Mucosa of descending colon (tissue), 3 donors: Measurements from ENCODE around the gene RAB13. TPM values are rescaled to one million over a fixed set of nuclear protein-coding genes. Genes with fewer than 3 reads are reported as not detected.
A peak's percentile ranks its signal among the peaks of the same experiment; 100 is the strongest.

Source experiments
- ATAC-seq: fragments of 200-7000 bp; cut with Tn5 transposase; one replicate; pipeline ENCODE4 v1.9.1; 2020; ENCODE audit warnings: mild to moderate bottlenecking, moderate library complexity
- DNase-seq, 3 donors: peaks; one replicate each; pipeline ENCODE4 v3.0.0-alpha.2; 2020
- H3K36me3 ChIP-seq: fragments of 200-600 bp; one replicate; pipeline ENCODE4 v1.8.0; 2021; ENCODE audit warnings: low read depth, mild to moderate bottlenecking
- H3K4me1 ChIP-seq: fragments of 200-600 bp; one replicate; pipeline ENCODE4 v1.8.0; 2021; ENCODE audit warnings: low read depth, mild to moderate bottlenecking
- H3K4me3 ChIP-seq: fragments of 200-600 bp; one replicate; pipeline ENCODE4 v1.8.0; 2021; ENCODE audit warnings: mild to moderate bottlenecking
- H3K9me3 ChIP-seq: fragments of 200-600 bp; one replicate; pipeline ENCODE4 v1.8.0; 2021; ENCODE audit warnings: mild to moderate bottlenecking
- CTCF ChIP-seq: fragments of 200-600 bp; IDR thresholded peaks from one replicate; pipeline ENCODE4 v1.8.0; 2022; ENCODE audit warnings: antibody characterized with exemption, mild to moderate bottlenecking
- intact Hi-C, 2 donors: fragments of 100-400 bp; cut with DNase I in 1 of 2; cut with micrococcal nuclease in 1 of 2; formaldehyde crosslinking; loops; one replicate each; pipeline versions ENCODE4 v1.11.0 to v1.11.1; 2022; cut with DNase I, micrococcal nuclease
- microRNA-seq: library from miRNA; unstranded; fragments of <30 nt; microRNA quantifications from one replicate; pipeline ENCODE4, GENCODE V29; 2019
- total RNA-seq, 3 donors: library from RNA; stranded (reverse); fragmentation: NEBNext Ultra II Directional in 2 of 3; extraction: Animal tissue kit (Norgen Biotek cat#: 25700) in 2 of 3; gene quantifications; one replicate each; pipeline versions ENCODE4 v1.2.1 to v1.2.4, GENCODE V29; 2021 to 2023
- donor health status: DM: no; HTN: no; CAD: no; lungs with moderate emphysema.
- donor health status: DM: no; HTN: no; CAD: no.
- donor health status: DM: no; HTN: yes; CAD: no.

RAB13 gene
- total RNA-seq, 3 donors from 2014 or later: 55.4 to 82.5 (median 77.5) TPM

GRCh38 chr1:153933955-153934354, 52.2 kb downstream of the RAB13 start:
- DNase-seq (no peak), ATAC-seq (no peak)
- Histone ChIP-seq H3K36me3 (peaks cover 7% of the 10 kb centered on the region), H3K4me1 (no peaks in the 10 kb centered on the region), H3K9me3 (no peaks in the 10 kb centered on the region), H3K4me3 (no peak overlapping the region)
- TF ChIP-seq CTCF: no peak
- intact Hi-C loops: no loop called here

GRCh38 chr1:153933430-153933829, 52.7 kb downstream of the RAB13 start:
- intact Hi-C loops: no loop called here
- ATAC-seq (no peak), DNase-seq (peak in 1 of 3 donors; percentile 48)

GRCh38 chr1:153932156-153933131, 53.7 kb downstream of the RAB13 start:
- ATAC-seq: no peak
- H3K9me3 ChIP-seq: no peaks in the 10 kb centered on the region
- H3K4me3 ChIP-seq: no peak overlapping the region
- no peak for TF ChIP-seq CTCF
- intact Hi-C loops: no loop called here
- peaks cover 7% of the 10 kb centered on the region for H3K36me3 ChIP-seq
- H3K4me1 ChIP-seq: no peaks in the 10 kb centered on the region
- DNase-seq: peak in 1 of 3 donors; percentile 40

More at GRCh38 chr1:153933430-153933829, 52.7 kb downstream of the RAB13 start:
- TF ChIP-seq CTCF: no peak
- no peaks in the 10 kb centered on the region for H3K4me1 ChIP-seq
- no peaks in the 10 kb centered on the region for H3K9me3 ChIP-seq
- peaks cover 7% of the 10 kb centered on the region for H3K36me3 ChIP-seq
- no peak overlapping the region for H3K4me3 ChIP-seq

Small RNA genes lying within 50 kb of the gene (microRNA-seq; reads per million reads assigned to microRNA genes)
- gene MIR6737: not detected

Other genes with a start within 250 kb of the RAB13 start
- gene SLC27A3, start 210.9 kb downstream of the RAB13 start, total RNA-seq: 10 to 100 TPM; 17.9 to 35.1 (median 22.9) TPM
- 10 to 100 TPM; 34.4 to 64.8 (median 36.3) TPM for gene GATAD2B, start 63.4 kb downstream of the RAB13 start, total RNA-seq
- 10 to 100 TPM; 44.3 to 65.6 (median 46.5) TPM for gene DENND4B, start 39.6 kb downstream of the RAB13 start, total RNA-seq
- 10 to 100 TPM; 30.0 to 47.3 (median 47.1) TPM for gene CRTC2, start 27.7 kb downstream of the RAB13 start, total RNA-seq
- 10 to 100 TPM; 66.7 to 74.7 (median 66.7) TPM for gene SLC39A1, start 22.8 kb downstream of the RAB13 start, total RNA-seq
- gene CREB3L4, start 18.4 kb downstream of the RAB13 start, total RNA-seq: 10 to 100 TPM in 2 of 3 donors, 1 to 10 TPM in 1; 9.9 to 26.9 (median 23.0) TPM
- 100 to 1,000 TPM; 119 to 153 (median 124) TPM for gene JTB, start 8.7 kb downstream of the RAB13 start, total RNA-seq
- gene RPS27, start 4.4 kb upstream of the RAB13 start, total RNA-seq: 1,000 to 10,000 TPM; 1,116 to 1,231 (median 1,134) TPM
- gene NUP210L, start 168.7 kb upstream of the RAB13 start, total RNA-seq: under 1 TPM in 1 of 3 donors, not detected in 2; 0.06 TPM
- gene TPM3, start 205.8 kb upstream of the RAB13 start, total RNA-seq: 100 to 1,000 TPM; 260 to 585 (median 412) TPM
- gene CFAP141, start 220.0 kb upstream of the RAB13 start, total RNA-seq: not detected
- gene UBAP2L, start 234.6 kb upstream of the RAB13 start, total RNA-seq: 100 to 1,000 TPM in 1 of 3 donors, 10 to 100 TPM in 2; 92.7 to 119 (median 99.3) TPM